Liver (tissue), 3 donors: ENCODE measurements around the gene FGF14.

Experiments used
- HNF4A ChIP-seq, 2 donors: conservative IDR thresholded peaks; 2 replicates each; pipeline ENCODE4 v1.6.1; 2016; ENCODE audit warnings: antibody characterized with exemption in 2 of 2, mild to moderate bottlenecking in 2 of 2
- TF ChIP-seq, protein P1 (sequence below): fragments of 150-350 bp; IDR thresholded peaks from 2 replicates; pipeline ENCODE4 v1.5.1; 2017; ENCODE audit warnings: improper control_type of control experiment, low read depth, low read length; ENCODE audit not compliant: missing input control
- donor health status: healthy.
- donor health status: healthy.

DNA sequence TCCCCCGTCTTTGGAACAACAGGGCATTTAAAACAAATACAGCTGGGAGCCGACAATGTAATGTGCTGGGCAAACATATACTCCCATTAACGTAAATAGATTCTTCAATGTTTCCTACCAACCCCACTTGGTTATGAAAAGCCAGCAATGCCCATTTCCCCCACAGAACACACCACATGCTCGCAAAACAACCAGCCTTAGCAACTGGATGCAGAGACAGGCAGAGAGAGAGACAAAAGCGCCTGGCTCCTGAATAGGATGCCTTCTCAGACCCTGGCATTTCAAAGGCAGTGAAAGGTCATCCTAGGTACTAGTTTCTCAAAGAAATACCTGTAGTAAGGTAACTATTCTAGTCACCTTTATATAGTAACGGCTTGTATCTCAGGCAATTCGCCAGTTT, 486.5 kb downstream of the FGF14 start:
- TF ChIP-seq, protein P1, sequence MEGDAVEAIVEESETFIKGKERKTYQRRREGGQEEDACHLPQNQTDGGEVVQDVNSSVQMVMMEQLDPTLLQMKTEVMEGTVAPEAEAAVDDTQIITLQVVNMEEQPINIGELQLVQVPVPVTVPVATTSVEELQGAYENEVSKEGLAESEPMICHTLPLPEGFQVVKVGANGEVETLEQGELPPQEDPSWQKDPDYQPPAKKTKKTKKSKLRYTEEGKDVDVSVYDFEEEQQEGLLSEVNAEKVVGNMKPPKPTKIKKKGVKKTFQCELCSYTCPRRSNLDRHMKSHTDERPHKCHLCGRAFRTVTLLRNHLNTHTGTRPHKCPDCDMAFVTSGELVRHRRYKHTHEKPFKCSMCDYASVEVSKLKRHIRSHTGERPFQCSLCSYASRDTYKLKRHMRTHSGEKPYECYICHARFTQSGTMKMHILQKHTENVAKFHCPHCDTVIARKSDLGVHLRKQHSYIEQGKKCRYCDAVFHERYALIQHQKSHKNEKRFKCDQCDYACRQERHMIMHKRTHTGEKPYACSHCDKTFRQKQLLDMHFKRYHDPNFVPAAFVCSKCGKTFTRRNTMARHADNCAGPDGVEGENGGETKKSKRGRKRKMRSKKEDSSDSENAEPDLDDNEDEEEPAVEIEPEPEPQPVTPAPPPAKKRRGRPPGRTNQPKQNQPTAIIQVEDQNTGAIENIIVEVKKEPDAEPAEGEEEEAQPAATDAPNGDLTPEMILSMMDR: no peak
- TF ChIP-seq HNF4A (conservative IDR thresholded peaks at IDR 0.05): no peak
